Hematopoietic multipotent progenitor cell treated with erythropoietin and hydrocortisone succinate and interleukin-3 and kit ligand, for 8 days (in vitro differentiated cells): ENCODE measurements around the gene ANLN.
A peak's percentile ranks its signal among the peaks of the same experiment; 100 is the strongest.
"Not testable (repeated sequence)": the region's sequence is repeated elsewhere in the genome, so short reads cannot be mapped to it uniquely, and the experiment has no call there.

Experiments used
- DNase-seq: peaks from one replicate; pipeline ENCODE4 v3.0.0-alpha.2; 2015

Gene ANLN

GRCh38 chr7:36420307-36420706 is 30.6 kb downstream of the ANLN start:
- no peak for DNase-seq

- DNase-seq: no peak
These were observed 32.4 kb downstream of the ANLN start for GRCh38 chr7:36422072-36422471.

- no peak for DNase-seq
These were observed 34.0 kb downstream of the ANLN start for GRCh38 chr7:36423633-36424032.

- DNase-seq: no peak
These were observed 40.5 kb downstream of the ANLN start for GRCh38 chr7:36430186-36430585.

- DNase-seq: no peak
These were observed 41.2 kb downstream of the ANLN start for GRCh38 chr7:36430881-36431280.

- no peak for DNase-seq
These were observed 48.5 kb downstream of the ANLN start for GRCh38 chr7:36438211-36438610.

GRCh38 chr7:36439624-36440023 is 50.0 kb downstream of the ANLN start:
- DNase-seq: no peak

- peak; percentile 49 for DNase-seq
These were observed 51.2 kb downstream of the ANLN start for GRCh38 chr7:36440880-36441279.

- DNase-seq: no peak
These were observed 51.8 kb downstream of the ANLN start for GRCh38 chr7:36441344-36442022.

GRCh38 chr7:36448781-36449379 is 59.2 kb downstream of the ANLN start:
- no peak for DNase-seq

- DNase-seq: no peak
These were observed 60.0 kb downstream of the ANLN start for GRCh38 chr7:36449685-36450084.

GRCh38 chr7:36453769-36454168 is 64.1 kb downstream of the ANLN start:
- no peak for DNase-seq

GRCh38 chr7:36455646-36456045 is 66.0 kb downstream of the ANLN start:
- no peak for DNase-seq

- no peak for DNase-seq
These were observed 66.5 kb downstream of the ANLN start for GRCh38 chr7:36456138-36456537.

GRCh38 chr7:36456548-36456947 is 66.9 kb downstream of the ANLN start:
- no peak for DNase-seq

GRCh38 chr7:36459236-36459960 is 69.7 kb downstream of the ANLN start:
- no peak for DNase-seq

GRCh38 chr7:36460811-36461429 is 71.3 kb downstream of the ANLN start:
- DNase-seq: no peak

- no peak for DNase-seq
These were observed 73.0 kb downstream of the ANLN start for GRCh38 chr7:36462551-36463137.

- no peak for DNase-seq
These were observed 74.6 kb downstream of the ANLN start for GRCh38 chr7:36464271-36464670.

- not testable (repeated sequence) for DNase-seq
These were observed 76.3 kb downstream of the ANLN start for GRCh38 chr7:36466001-36466400.

- no peak for DNase-seq
These were observed 78.9 kb downstream of the ANLN start for GRCh38 chr7:36468370-36469101.

GRCh38 chr7:36469236-36469635 is 79.6 kb downstream of the ANLN start:
- no peak for DNase-seq
